HG03354 (cell line): ENCODE results near the gene MYLK.
"Not testable (repeated sequence)": the region's sequence is repeated elsewhere in the genome, so short reads cannot be mapped to it uniquely, and the experiment has no call there.

Source experiments
- ATAC-seq: cut with Tn5 transposase; IDR thresholded peaks from one replicate; pipeline ENCODE4 v1.9.1; 2021; ENCODE audit warnings: mild to moderate bottlenecking; ENCODE audit not compliant: unreplicated experiment, poor library complexity, severe bottlenecking

Gene MYLK, protein sequence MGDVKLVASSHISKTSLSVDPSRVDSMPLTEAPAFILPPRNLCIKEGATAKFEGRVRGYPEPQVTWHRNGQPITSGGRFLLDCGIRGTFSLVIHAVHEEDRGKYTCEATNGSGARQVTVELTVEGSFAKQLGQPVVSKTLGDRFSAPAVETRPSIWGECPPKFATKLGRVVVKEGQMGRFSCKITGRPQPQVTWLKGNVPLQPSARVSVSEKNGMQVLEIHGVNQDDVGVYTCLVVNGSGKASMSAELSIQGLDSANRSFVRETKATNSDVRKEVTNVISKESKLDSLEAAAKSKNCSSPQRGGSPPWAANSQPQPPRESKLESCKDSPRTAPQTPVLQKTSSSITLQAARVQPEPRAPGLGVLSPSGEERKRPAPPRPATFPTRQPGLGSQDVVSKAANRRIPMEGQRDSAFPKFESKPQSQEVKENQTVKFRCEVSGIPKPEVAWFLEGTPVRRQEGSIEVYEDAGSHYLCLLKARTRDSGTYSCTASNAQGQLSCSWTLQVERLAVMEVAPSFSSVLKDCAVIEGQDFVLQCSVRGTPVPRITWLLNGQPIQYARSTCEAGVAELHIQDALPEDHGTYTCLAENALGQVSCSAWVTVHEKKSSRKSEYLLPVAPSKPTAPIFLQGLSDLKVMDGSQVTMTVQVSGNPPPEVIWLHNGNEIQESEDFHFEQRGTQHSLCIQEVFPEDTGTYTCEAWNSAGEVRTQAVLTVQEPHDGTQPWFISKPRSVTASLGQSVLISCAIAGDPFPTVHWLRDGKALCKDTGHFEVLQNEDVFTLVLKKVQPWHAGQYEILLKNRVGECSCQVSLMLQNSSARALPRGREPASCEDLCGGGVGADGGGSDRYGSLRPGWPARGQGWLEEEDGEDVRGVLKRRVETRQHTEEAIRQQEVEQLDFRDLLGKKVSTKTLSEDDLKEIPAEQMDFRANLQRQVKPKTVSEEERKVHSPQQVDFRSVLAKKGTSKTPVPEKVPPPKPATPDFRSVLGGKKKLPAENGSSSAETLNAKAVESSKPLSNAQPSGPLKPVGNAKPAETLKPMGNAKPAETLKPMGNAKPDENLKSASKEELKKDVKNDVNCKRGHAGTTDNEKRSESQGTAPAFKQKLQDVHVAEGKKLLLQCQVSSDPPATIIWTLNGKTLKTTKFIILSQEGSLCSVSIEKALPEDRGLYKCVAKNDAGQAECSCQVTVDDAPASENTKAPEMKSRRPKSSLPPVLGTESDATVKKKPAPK (N-terminal part only)

GRCh38 chr3:123884203-123884831 lies at the start of gene MYLK:
TSS of gene MYLK (minus strand) at chr3:123884332. CDS start at chr3:123793841, 90,491 bp downstream.
- ATAC-seq, result peak; percentile 79

GRCh38 chr3:123930445-123930844 lies 46.3 kb upstream of the MYLK start:
- ATAC-seq, result no peak

- ATAC-seq, result no peak
These were observed 45.2 kb upstream of the MYLK start for GRCh38 chr3:123929325-123929724.

DNA sequence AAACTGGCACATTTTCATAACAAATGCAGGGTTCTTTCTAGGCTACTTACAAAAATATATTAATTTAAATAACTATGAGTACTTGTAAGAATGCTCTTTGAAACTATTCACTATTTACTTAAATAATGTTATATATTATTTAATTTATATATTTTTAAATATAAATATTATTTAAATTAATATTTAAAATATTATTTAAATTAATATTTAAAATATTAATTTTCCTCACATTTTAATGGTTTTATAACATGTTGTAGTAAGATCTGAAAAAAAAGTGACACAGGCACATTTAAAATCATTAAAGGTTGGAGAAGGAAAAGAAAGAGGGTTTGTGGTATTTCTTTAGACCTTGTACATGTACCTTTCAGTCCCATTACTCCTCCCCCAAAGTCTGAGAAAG lies 42.3 kb upstream of the MYLK start:
- no peak for ATAC-seq

GRCh38 chr3:123920868-123921267 lies 36.7 kb upstream of the MYLK start:
- no peak for ATAC-seq

DNA sequence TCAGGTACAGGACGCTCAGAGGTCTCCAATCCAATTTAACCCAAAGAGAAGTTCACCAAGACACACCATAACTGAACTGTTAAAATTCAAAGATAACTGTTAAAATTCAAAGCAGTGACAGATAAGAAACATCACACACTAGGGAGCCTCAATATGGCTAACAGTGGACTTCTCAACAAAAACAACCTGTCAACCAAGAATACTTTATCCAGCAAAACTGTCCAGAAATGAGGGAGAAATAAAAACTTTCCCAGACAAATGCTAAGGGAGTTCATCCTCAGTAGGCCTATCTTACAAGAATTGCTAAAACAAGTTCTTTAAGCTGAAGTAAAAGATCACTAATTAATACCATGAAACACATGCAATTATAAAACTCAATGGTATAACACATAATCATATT lies 36.3 kb upstream of the MYLK start:
- no peak for ATAC-seq

- ATAC-seq, result no peak
These were observed 35.2 kb upstream of the MYLK start for GRCh38 chr3:123919353-123919752.

DNA sequence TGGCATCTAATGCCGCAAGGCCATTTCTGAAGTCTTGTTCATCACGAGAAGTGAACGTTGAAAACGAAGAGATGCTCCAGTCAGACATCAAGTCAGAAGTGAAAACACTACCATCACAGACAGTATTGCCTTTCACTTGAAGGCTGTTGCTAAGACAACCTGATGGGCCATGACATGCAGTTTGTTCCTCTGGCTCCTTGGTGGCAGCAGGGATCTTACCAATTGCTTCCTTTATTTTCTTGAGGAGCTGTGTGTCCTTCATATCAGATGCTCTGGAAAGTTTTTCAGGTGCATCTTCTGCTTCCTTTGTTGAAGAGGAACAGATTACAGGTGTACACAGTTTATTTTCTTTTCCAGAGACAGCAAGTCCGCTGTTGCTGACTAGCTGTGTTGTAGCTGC lies 30.7 kb upstream of the MYLK start:
- no peak for ATAC-seq

DNA sequence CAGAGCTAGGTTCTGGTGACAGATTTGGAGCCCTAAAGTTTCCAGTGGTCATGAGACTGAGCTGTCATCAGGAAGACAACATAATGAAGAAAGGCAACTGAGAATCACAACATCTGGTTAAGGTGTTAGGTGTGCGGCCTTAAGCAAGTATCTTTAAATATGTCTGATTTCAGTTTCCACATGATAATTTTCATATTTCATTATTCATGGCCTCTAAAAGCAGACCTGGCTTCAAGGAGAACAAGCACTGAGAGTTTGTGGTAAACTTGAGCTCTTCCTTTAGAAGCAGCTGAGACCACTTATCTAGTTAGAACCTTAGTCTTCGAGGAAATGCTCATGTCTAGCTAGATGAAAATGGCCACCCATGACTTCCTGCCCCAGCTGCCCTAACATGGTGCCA lies 25.7 kb upstream of the MYLK start:
- ATAC-seq, result no peak

DNA sequence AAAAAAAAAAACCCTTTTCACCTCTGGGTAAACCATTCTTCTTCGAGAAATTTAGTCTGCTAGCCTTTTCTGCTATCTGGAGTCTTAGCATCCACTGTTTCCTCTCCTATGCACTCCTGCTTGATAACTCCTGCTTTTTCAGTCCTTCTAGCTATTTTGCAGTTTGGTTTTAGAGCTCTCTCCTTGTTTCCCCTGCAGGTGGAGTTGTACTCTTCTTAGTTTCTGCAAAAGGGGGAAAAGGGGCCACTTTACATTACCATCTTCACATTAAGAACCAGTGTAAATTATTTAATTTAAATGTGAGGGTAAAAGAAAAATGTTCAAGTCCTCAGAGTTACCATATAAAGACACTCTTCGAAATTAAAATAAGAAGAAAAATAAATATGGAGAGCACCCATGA lies 23.6 kb upstream of the MYLK start:
- ATAC-seq, result no peak

DNA sequence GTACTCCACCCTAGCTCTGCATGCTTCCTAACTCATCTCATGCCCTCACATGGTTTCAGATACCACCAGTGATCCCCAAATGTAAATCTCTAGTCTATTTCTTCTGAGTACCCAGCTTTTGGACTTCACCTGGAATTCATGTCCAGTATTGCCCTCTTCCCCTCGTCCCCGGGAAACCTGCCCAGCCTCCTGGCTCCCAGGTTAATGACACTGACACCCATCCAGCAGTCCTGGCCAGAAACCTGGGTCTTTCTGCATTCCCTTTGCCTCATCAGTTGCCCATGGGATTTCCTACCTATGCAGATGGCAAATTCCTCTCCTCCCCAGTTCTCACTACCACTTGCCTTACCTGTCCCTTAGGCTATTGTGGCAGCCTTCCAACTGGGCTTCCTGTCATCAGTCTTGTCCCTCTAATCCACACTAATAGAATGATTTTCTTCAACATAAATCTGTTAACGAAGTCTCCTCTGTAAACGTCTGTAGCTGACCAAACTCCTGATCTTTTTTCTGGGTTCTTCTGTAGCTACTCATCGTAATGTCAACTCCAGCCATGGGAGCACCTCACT lies 15.3 kb upstream of the MYLK start:
- no peak for ATAC-seq

- no peak for ATAC-seq
These were observed 8.9 kb upstream of the MYLK start for GRCh38 chr3:123893012-123893411.

DNA sequence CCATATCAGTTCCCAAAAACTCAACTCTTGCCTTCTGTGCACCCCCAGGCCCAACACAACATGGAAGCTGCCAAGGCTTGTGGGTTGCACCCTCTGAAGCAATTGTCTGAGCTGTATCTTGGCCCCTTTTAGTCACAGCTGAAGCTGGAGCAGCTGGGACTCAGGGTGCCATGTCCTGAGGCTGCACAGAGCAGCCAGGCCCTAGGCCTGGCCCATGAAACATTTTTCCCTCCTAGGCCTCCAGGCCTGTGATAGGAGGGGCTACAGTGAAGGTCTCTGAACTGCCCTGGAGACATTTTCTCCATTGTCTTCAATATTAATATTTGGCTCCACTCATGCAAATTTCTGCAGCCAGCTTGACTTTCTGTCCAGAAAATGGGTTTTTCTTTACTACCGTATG lies 8.1 kb upstream of the MYLK start:
- no peak for ATAC-seq

DNA sequence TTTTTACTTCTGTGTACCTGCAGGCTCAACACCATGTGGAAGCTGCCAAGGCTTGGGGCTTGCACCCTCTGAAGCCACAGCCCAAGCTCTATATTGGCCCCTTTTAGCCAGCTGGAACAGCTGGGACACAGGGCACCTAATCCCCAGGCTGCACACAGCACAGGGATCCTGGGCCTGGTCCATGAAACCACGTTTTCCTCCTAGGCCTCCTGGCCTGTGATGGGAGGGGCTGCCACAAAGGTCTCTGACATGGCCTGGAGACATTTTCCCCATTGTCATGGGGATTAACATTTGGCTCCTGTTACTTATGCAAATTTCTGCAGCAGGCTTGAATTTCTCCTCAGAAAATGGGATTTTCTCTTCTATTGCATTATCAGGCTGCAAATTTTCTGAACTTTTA lies 6.9 kb upstream of the MYLK start:
- not testable (repeated sequence) for ATAC-seq

DNA sequence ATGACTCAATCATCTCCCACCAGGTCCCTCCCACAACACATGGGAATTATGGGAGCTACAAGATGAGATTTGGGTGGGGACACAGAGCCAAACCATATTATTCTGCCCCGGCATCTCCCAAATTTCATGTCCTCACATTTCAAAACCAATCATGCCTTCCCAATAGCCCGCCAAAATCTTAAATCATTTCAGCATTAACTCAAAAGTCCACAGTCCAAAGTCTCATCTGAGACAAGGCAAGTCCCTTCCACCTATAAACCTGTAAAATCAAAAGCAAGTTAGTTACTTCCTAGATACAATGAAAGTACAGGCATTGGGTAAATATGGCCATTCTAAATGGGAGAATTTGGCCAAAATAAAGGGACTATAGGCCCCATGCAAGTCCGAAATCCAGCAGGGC lies 6.0 kb upstream of the MYLK start:
- ATAC-seq, result not testable (repeated sequence)

GRCh38 chr3:123884993-123885392 lies 861 bp upstream of the MYLK start:
- ATAC-seq, result no peak

- no peak for ATAC-seq
These were observed 380 bp downstream of the MYLK start for GRCh38 chr3:123883701-123884202.

- ATAC-seq, result no peak
These were observed 1.0 kb downstream of the MYLK start for GRCh38 chr3:123883111-123883510.

DNA sequence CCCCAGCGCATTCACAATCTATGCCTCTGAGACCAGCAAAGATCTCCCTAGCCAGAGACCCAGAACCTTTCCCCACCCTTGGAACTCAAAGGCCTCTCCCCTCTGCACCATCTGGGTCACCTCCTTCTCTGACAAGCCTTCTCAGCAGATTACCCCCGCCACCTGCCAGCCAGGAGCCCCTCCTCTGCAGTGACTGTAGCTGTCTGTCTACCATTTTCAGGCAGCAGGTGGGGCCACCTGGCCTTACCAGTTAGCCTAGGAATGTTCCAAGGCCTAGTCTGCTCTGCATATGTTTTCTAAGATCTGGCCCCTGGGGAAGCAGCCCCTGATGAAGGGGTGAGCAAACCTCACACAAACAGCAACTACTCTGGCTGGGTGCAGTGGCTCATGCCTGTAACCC lies 2.4 kb downstream of the MYLK start:
- ATAC-seq, result no peak
